GM12878 (cell line): ENCODE measurements around the gene CAPN8. TPM values are rescaled to one million over a fixed set of nuclear protein-coding genes. Genes with fewer than 3 reads are reported as not detected.

Source experiments
- ATAC-seq: fragments of 200-7000 bp; cut with Tn5 transposase; 3 replicates; pipeline ENCODE4 v1.9.1; 2020; ENCODE audit warnings: mild to moderate bottlenecking, moderate library complexity
- BruUV-seq: library from RNA; stranded (reverse); fragments of 400-500 nt; replicated peaks from 2 replicates; lab custom pipeline; 2021; lab: Mats Ljungman, UMichigan
- CTCF ChIA-PET: fragments of 300-600 bp; sonication (Branson Sonifier 250); formaldehyde crosslinking; extraction: SDS; loops from one replicate; lab custom pipeline; 2021; ENCODE audit warnings: inconsistent platforms; lab: Yijun Ruan, JAX
- POLR2A ChIA-PET: fragments of 350-600 bp; formaldehyde crosslinking; extraction: SDS; loops from one replicate; lab custom pipeline; 2021; ENCODE audit warnings: inconsistent platforms; lab: Charles Lee
- RAD21 ChIA-PET: fragments of 300-600 bp; sonication (Branson Sonifier 250); formaldehyde crosslinking; loops from one replicate; lab custom pipeline; 2023; ENCODE audit warnings: antibody characterized with exemption; ENCODE audit not compliant: unreplicated experiment; lab: Charles Lee
- SMC1A ChIA-PET: fragments of 300-600 bp; sonication (Branson Sonifier 250); formaldehyde crosslinking; loops from one replicate; lab custom pipeline; 2023; ENCODE audit not compliant: unreplicated experiment, uncharacterized antibody; lab: Charles Lee
- DNase-seq: peaks from one replicate; pipeline ENCODE4 v3.0.0-alpha.2; 2011; ENCODE audit warnings: low read depth, low spot score
- FAIRE-seq: peaks from 3 replicates; lab custom pipeline; 2011; peaks lifted over from hg19 to GRCh38; lab: Jason Lieb, UNC
- H2AFZ ChIP-seq: 2 replicates; pipeline ENCODE4 v1.6.0; 2011; ENCODE audit warnings: low read depth, low read length, control low read depth; ENCODE audit not compliant: control insufficient read depth
- H3K27ac ChIP-seq: 2 replicates; pipeline ENCODE4 v1.5.1; 2011; ENCODE audit warnings: control low read depth; ENCODE audit not compliant: control insufficient read depth, insufficient read depth
- H3K27me3 ChIP-seq, 2 experiments: replicated peaks in 1 of 2; 2 replicates each; pipeline versions ENCODE4 v1.6.0 to v1.6.1; 2011; ENCODE audit warnings: low read length in 1 of 2; ENCODE audit not compliant: control insufficient read depth in 2 of 2, insufficient read depth in 2 of 2
- H3K36me3 ChIP-seq, 2 experiments: 2 replicates each; pipeline ENCODE4 v1.5.1; 2011; ENCODE audit warnings: low read length in 1 of 2; ENCODE audit not compliant: control insufficient read depth in 2 of 2, insufficient read depth in 2 of 2
- H3K4me1 ChIP-seq: 2 replicates; pipeline ENCODE4 v1.6.1; 2011; ENCODE audit warnings: mild to moderate bottlenecking, low read length, moderate library complexity, mixed read lengths; ENCODE audit not compliant: control insufficient read depth, insufficient read depth
- H3K4me2 ChIP-seq: 2 replicates; pipeline ENCODE4 v1.6.0; 2011; ENCODE audit warnings: control low read depth; ENCODE audit not compliant: control insufficient read depth, insufficient read depth
- H3K4me3 ChIP-seq: fragments of 200-600 bp; sonication (generic); 2 replicates; pipeline ENCODE4 v1.5.1; 2016
- H3K79me2 ChIP-seq: 2 replicates; pipeline ENCODE4 v1.6.0; 2011; ENCODE audit warnings: low read length; ENCODE audit not compliant: control insufficient read depth, insufficient read depth
- H3K9ac ChIP-seq: 2 replicates; pipeline ENCODE4 v1.8.0; 2011; ENCODE audit warnings: low read length, control low read depth, mixed read lengths; ENCODE audit not compliant: control insufficient read depth, insufficient read depth
- H3K9me3 ChIP-seq: replicated peaks from 3 replicates; pipeline ENCODE4 v1.5.1; 2011; ENCODE audit warnings: mild to moderate bottlenecking, low read length; ENCODE audit not compliant: control insufficient read depth, insufficient read depth
- H4K20me1 ChIP-seq: 2 replicates; pipeline ENCODE4 v1.6.0; 2011; ENCODE audit not compliant: control insufficient read depth, insufficient read depth
- CHD1 ChIP-seq: IDR thresholded peaks from 2 replicates; pipeline ENCODE4 v1.6.1; 2012; ENCODE audit warnings: low read depth, low read length, improper control_type of control experiment
- MEF2B ChIP-seq: fragments of 450-650 bp; IDR thresholded peaks from 2 replicates; pipeline ENCODE4 v1.6.1; 2018; ENCODE audit warnings: mild to moderate bottlenecking, moderate library complexity; ENCODE audit not compliant: partially characterized antibody, poor library complexity, severe bottlenecking
- NR2C1 ChIP-seq: fragments of 450-650 bp; IDR thresholded peaks from 2 replicates; pipeline ENCODE4 v1.6.1; 2017; ENCODE audit warnings: antibody characterized with exemption, mild to moderate bottlenecking, moderate library complexity
- NR2C2 ChIP-seq: IDR thresholded peaks from 2 replicates; pipeline ENCODE4 v1.6.1; 2011; ENCODE audit warnings: borderline replicate concordance, low read depth; ENCODE audit not compliant: control insufficient read depth, insufficient read length
- POLR2AphosphoS2 ChIP-seq: IDR thresholded peaks from 2 replicates; pipeline ENCODE4 v1.6.1; 2011; ENCODE audit warnings: low read depth, mild to moderate bottlenecking, low read length, improper control_type of control experiment, moderate library complexity
- SMAD1 ChIP-seq: fragments of 450-650 bp; IDR thresholded peaks from 2 replicates; pipeline ENCODE4 v1.6.1; 2018; ENCODE audit warnings: mild to moderate bottlenecking, low read depth; ENCODE audit not compliant: partially characterized antibody
- SMARCA5 ChIP-seq: fragments of 450-650 bp; IDR thresholded peaks from 2 replicates; pipeline ENCODE4 v1.6.1; 2017; ENCODE audit warnings: mild to moderate bottlenecking
- SP1 ChIP-seq: IDR thresholded peaks from one replicate; pipeline ENCODE4 v1.6.1; 2011; ENCODE audit warnings: low read depth, low read length
- SUZ12 ChIP-seq: fragments of 200-600 bp; sonication (generic); IDR thresholded peaks from one replicate; pipeline ENCODE4 v1.6.1; 2018; ENCODE audit warnings: antibody characterized with exemption, mild to moderate bottlenecking; ENCODE audit not compliant: unreplicated experiment
- ZNF274 ChIP-seq: IDR thresholded peaks from one replicate; pipeline ENCODE4 v1.8.0; 2011; ENCODE audit not compliant: insufficient read length, insufficient read depth
- ZNF384 ChIP-seq: IDR thresholded peaks from 2 replicates; pipeline ENCODE4 v1.6.1; 2012; ENCODE audit warnings: low read depth, mild to moderate bottlenecking, low read length, improper control_type of control experiment, borderline replicate concordance
- whole genome bisulfite sequencing: methylation state at CpG from one replicate; pipeline ENCODE4 v1.1.6; 2016; ENCODE audit warnings: low lambda C conversion rate; ENCODE audit not compliant: insufficient replicate concordance, insufficient coverage; ENCODE audit errors: missing lambda C conversion rate; 5-methylcytosine and 5-hydroxymethylcytosine counted together
- in situ Hi-C: fragments of 300-500 bp; cut with MboI; formaldehyde crosslinking; loops from 9 replicates; pipeline ENCODE4 v1.14.3; 2018; ENCODE audit warnings: mixed read lengths
- intact Hi-C: fragments of 100-400 bp; cut with micrococcal nuclease; formaldehyde crosslinking; loops from one replicate; pipeline ENCODE4 v1.14.2; 2022; ENCODE audit not compliant: unreplicated experiment
- polyA plus RNA-seq, 11 experiments: library from polyadenylated mRNA; depleted of rRNA in 4 of 11; unstranded in 6 of 11; stranded (reverse) in 5 of 11; fragments of >200 nt; fragmentation: Nextera tagmentation in 4 of 11; fragmentation: Illumina TruSeq in 1 of 11; extraction: Ambion mirVana in 4 of 11; extraction: Trizol in 1 of 11; gene quantifications; 1 replicate in 1 of 11; 2 replicates in 10 of 11; pipeline versions ENCODE4 v1.2.1 to v1.2.3, GENCODE V29; 2011 to 2016; ENCODE audit warnings: inconsistent platforms in 2 of 11, missing spikeins in 2 of 11, low read depth in 1 of 11
- total RNA-seq, 4 experiments: library from RNA; depleted of rRNA in 3 of 4; stranded (reverse); fragments of >200 nt in 3 of 4; fragmentation: Illumina TruSeq in 1 of 4; extraction: Trizol in 1 of 4; gene quantifications; 2 replicates each; pipeline versions ENCODE4 v1.2.1 to v1.2.3, GENCODE V29; 2013 to 2021
- TF ChIP-seq, protein P1 (sequence below): IDR thresholded peaks from 2 replicates; pipeline ENCODE4 v1.6.1; 2011; ENCODE audit warnings: borderline replicate concordance, low read depth, mild to moderate bottlenecking, moderate library complexity, mixed read lengths, low read length; ENCODE audit not compliant: insufficient read depth; ENCODE audit errors: extremely low read length
- TF ChIP-seq, protein P2 (sequence below): fragments of 150-350 bp; IDR thresholded peaks from 2 replicates; pipeline ENCODE4 v1.6.1; 2014; ENCODE audit warnings: mild to moderate bottlenecking, low read depth, low read length
- TF ChIP-seq, protein P3 (sequence below): fragments of 450-650 bp; formaldehyde crosslinking; IDR thresholded peaks from 2 replicates; pipeline ENCODE4 v1.4.0; 2022; ENCODE audit warnings: mild to moderate bottlenecking, moderate library complexity

The CAPN8 gene
- total and polyA plus RNA-seq, 10 of the 15 experiments (the other 5 are each of a cell fraction or from before 2014, with no cell fraction given) = 6.4 to 30.7 (median 12.3) TPM

DNA sequence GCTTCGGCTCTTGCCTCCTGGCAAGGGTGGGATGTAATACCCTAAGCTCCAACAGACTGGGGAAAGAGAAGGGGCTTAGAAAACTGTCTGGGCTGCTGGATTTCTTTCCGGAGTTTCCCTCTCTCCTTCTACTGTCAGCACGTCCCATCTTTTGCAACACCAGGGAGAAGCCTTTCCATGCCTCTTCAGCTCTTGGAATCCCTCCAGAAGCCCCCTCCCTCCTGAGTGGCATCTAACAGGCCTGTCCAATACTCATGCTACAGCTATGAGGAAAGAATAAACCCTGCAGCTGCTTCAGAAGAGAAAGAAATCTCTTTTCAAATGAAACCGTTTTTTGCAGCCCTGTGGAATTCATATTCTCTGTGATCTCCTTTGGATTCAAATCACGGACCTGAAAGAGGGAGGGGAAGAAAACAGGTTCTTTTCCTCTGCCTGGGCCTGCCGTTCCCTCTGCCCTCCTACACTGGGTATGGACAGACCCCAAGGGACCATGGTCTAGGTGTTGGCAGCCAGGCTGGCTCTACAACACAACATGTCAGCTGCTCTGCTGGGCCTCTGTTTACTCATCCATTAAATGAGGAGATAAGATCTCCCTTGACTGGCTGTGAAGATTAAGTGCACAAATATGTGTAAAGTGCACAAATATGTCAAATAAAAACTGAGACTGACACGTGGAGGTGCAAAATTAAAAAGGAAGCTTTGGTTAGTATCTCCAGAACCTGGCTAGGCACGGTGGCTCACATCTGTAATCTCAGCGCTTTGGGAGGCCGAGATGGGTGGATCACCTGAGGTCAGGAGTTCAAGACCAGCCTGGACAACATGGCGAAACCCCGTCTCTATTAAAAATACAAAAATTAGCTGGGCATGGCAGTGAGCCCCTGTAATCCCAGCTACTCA lies 40.8 kb upstream of the CAPN8 start:
- Histone ChIP-seq H4K20me1 (no peaks in the 10 kb centered on the region), H3K36me3 (no peaks in the 10 kb centered on the region), H2AFZ (no peak overlapping the region), H3K9me3 (no peaks in the 10 kb centered on the region), H3K9ac (no peak overlapping the region), H3K4me1 (peaks cover 3% of the 10 kb centered on the region; the same call in 1 of the 2 replicates), H3K4me2 (no peak overlapping the region), H3K27ac (no peak overlapping the region), H3K4me3 (no peak overlapping the region)
- ChIA-PET RAD21 (interaction anchor here (0.6 kb wide), 1 partner anchor 481 kb away, joined by 3 read pairs; no protein-coding TSS in a partner anchor), SMC1A (no interaction called here), POLR2A (no interaction called here)
- FAIRE-seq = no peak
- in situ Hi-C loops = no loop called here
- ATAC-seq = no peak
- 71% methylated on average over 12 of the region's 12 CpGs for WGBS
- TF ChIP-seq SMAD1 (no peak), SP1 (no peak), MEF2B (no peak), SUZ12 (no peak), NR2C2 (no peak), SMARCA5 (no peak), POLR2AphosphoS2 (no peak), ZNF274 (no peak), ZNF384 (no peak), CHD1 (no peak), NR2C1 (no peak)
- TF ChIP-seq, protein P1, sequence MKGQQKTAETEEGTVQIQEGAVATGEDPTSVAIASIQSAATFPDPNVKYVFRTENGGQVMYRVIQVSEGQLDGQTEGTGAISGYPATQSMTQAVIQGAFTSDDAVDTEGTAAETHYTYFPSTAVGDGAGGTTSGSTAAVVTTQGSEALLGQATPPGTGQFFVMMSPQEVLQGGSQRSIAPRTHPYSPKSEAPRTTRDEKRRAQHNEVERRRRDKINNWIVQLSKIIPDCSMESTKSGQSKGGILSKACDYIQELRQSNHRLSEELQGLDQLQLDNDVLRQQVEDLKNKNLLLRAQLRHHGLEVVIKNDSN = no peak
- TF ChIP-seq, protein P2, sequence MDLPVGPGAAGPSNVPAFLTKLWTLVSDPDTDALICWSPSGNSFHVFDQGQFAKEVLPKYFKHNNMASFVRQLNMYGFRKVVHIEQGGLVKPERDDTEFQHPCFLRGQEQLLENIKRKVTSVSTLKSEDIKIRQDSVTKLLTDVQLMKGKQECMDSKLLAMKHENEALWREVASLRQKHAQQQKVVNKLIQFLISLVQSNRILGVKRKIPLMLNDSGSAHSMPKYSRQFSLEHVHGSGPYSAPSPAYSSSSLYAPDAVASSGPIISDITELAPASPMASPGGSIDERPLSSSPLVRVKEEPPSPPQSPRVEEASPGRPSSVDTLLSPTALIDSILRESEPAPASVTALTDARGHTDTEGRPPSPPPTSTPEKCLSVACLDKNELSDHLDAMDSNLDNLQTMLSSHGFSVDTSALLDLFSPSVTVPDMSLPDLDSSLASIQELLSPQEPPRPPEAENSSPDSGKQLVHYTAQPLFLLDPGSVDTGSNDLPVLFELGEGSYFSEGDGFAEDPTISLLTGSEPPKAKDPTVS = no peak
- TF ChIP-seq, protein P3, sequence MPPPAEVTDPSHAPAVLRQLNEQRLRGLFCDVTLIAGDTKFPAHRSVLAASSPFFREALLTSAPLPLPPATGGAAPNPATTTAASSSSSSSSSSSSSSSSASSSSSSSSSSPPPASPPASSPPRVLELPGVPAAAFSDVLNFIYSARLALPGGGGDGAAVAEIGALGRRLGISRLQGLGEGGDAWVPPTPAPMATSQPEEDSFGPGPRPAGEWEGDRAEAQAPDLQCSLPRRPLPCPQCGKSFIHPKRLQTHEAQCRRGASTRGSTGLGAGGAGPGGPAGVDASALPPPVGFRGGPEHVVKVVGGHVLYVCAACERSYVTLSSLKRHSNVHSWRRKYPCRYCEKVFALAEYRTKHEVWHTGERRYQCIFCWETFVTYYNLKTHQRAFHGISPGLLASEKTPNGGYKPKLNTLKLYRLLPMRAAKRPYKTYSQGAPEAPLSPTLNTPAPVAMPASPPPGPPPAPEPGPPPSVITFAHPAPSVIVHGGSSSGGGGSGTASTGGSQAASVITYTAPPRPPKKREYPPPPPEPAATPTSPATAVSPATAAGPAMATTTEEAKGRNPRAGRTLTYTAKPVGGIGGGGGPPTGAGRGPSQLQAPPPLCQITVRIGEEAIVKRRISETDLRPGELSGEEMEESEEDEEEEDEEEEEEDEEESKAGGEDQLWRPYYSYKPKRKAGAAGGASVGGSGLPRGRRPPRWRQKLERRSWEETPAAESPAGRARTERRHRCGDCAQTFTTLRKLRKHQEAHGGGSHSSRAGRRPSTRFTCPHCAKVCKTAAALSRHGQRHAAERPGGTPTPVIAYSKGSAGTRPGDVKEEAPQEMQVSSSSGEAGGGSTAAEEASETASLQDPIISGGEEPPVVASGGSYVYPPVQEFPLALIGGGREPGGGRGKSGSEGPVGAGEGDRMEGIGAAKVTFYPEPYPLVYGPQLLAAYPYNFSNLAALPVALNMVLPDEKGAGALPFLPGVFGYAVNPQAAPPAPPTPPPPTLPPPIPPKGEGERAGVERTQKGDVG (CRISPR knock-in tag) = no peak
- TF ChIP-seq, all 136 proteins: peak for 0
- CTCF ChIA-PET = interaction anchor here (0.8 to 2.0 kb wide), 5 partner anchors 42 to 400 kb away, joined by 3 to 6 read pairs (median 4); no protein-coding TSS in a partner anchor
- Histone ChIP-seq H3K79me2 (no peaks in the 10 kb centered on the region), H3K27me3 (no peaks in the 10 kb centered on the region)
- DNase-seq = no peak
- intact Hi-C loops = no loop called here
- BruUV-seq = no TSS peak
